Measurements from ENCODE around the gene COL6A1.

GRCh38 chr21:46038341-46038829 lies 56.8 kb downstream of the COL6A1 start:
- TF ChIP-seq ZNF274 (IDR thresholded peaks at IDR 0.05; ENCODE audit: low read depth, low read length) (no peak), YY1 (IDR thresholded peaks at IDR 0.05; ENCODE audit: insufficient read depth, insufficient read length) (no peak), SUZ12 (IDR thresholded peaks at IDR 0.05; ENCODE audit: extremely low read depth, insufficient read depth, insufficient read length) (no peak)
